ENCODE measurements around the gene LIMS3. TPM values are rescaled to one million over a fixed set of nuclear protein-coding genes. Genes with fewer than 3 reads are reported as not detected.
"Not testable (repeated sequence)": the region's sequence is repeated elsewhere in the genome, so short reads cannot be mapped to it uniquely, and the experiment has no call there.

Gene LIMS3
- total and polyA plus RNA-seq, 8 donors: 0.50 to 3.6 (median 2.6) TPM; not detected in 3

DNA sequence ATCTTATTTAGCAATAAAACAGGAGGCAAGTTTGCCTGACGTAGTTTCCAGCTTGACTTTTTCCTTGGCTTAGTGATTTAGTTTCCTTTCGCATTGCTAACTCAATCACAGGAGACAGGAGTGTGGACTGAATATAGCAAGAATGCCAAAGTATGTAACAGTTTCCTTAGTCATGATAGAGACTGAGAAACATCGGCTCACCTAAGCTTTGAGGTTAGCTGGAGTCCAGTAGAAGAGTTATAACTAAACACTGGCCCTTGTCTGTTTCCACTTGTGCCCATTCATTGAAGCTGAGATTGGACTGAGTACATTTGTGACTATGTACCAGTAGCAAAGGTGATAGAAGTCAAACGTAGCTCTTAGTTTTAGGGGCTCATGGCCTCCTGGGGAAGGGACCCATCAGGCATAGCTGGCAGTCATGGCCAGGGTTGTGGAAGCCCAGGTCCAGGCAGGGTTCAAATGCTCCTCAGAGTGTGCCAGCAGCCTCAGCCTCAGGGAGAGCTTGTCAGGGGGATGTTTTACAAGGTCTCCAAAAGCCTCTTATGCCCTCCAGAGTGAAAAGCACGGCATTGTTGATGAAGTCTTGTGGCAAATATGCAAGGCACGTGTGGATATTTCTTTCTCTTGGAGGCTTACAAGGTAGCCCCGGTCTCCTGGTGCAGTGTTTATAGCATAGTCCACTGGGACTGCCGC lies 573 bp upstream of the LIMS3 start:
- H3K4me1 ChIP-seq; H3K9me3 ChIP-seq; DNase-seq; H3K36me3 ChIP-seq; H3K27ac ChIP-seq; H3K4me3 ChIP-seq; H3K27me3 ChIP-seq; intact Hi-C loops (cut with DNase I; ENCODE audit: low total_unique reads): not testable (repeated sequence)
- no CpG with 5 or more reads among the region's 8 CpGs for WGBS, 5 donors

DNA sequence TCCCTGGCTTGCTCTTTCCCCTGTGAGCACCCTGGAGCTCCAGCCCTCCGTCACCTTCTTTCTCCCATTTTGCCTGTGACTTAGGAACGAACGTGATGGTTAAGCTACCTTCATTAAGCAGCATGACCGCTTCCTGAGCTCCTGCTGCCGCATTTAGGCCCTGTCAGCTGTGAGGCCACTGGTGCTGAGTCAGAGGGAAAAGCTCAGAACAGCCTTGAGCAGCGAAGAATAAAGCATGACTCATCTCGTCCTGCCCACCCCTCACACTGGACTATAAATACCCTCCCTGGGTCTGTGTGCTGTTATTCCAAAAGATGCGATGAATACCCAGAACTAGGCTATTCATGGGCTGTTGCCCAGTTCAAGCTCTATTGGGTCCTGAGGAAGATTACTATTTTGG lies 7.3 kb downstream of the LIMS3 start:
- H3K27ac ChIP-seq; H3K9me3 ChIP-seq; intact Hi-C loops (cut with DNase I; ENCODE audit: low total_unique reads); DNase-seq; H3K27me3 ChIP-seq; H3K36me3 ChIP-seq; H3K4me1 ChIP-seq; H3K4me3 ChIP-seq: not testable (repeated sequence)
- WGBS, 5 donors: no CpG with 5 or more reads among the region's 8 CpGs

DNA sequence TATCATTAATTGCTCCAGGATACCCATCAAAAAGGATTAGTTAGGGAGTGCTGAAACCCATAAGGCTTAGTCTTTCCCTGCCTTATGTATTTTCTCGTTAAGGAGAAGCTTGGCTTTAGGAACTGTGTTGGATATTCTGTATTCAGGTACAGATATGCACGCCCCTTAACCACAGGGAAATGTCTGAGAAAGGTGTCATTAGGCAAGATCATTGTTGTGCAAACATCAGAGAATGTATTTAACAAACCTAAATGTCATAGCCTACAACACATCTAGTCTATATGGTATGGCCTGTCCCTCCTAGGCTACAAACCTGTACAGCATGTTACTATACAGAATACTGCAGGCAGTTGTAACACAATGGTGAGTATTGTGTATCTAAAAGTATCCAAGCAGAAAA lies 10.1 kb downstream of the LIMS3 start:
- WGBS, 5 donors: no CpG with 5 or more reads among the region's 2 CpGs
- H3K4me3 ChIP-seq; H3K36me3 ChIP-seq; H3K27me3 ChIP-seq; H3K9me3 ChIP-seq; H3K4me1 ChIP-seq; H3K27ac ChIP-seq; intact Hi-C loops (cut with DNase I; ENCODE audit: low total_unique reads); DNase-seq: not testable (repeated sequence)

DNA sequence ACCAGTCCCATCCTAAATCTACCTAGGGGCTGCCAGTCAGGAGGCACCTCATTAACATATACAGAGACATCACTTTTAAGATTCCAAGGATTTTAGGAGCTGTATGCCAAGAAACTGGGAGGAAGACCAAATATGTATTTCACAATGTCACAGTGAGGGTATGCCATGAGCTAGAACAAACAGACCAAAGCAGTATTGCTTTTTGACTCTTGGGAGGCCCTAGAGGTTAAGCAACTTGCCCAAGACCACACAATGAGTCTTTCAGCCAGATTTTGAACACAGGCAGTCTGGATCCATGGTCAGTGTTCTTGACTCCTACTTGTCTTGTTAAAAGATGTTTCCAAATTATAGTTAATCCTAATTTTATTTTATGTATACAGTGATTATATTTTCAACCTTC lies 12.3 kb downstream of the LIMS3 start:
- H3K27me3 ChIP-seq; H3K9me3 ChIP-seq; DNase-seq; H3K4me1 ChIP-seq; H3K27ac ChIP-seq; intact Hi-C loops (cut with DNase I; ENCODE audit: low total_unique reads); H3K36me3 ChIP-seq; H3K4me3 ChIP-seq: not testable (repeated sequence)

DNA sequence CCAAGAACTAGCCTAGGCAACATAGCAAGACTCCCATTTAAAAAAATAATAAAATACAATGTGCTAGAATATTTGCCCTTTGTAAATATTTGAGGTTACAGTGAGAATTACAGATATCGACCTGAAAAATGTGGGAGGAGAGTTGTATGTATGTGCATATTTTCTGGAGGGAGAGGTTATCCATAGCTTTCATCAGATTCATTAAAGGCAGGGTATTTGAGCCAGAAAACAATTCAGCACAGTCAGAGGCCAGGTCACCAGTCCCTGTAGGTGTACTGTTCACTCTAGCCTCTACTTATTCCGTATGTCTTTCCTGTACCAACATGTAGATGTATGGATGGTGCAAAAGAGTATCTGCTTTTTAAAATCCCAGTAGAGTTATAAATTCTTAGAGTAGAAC lies 15.4 kb downstream of the LIMS3 start:
- H3K4me1 ChIP-seq; H3K27ac ChIP-seq; intact Hi-C loops (cut with DNase I; ENCODE audit: low total_unique reads); DNase-seq; H3K36me3 ChIP-seq; H3K27me3 ChIP-seq; H3K4me3 ChIP-seq; H3K9me3 ChIP-seq: not testable (repeated sequence)
- 52 to 77% (median 62%) methylated on average over 1 of the region's 2 CpGs; no CpG with 5 or more reads in 1 of the 5 donors for WGBS, 5 donors

DNA sequence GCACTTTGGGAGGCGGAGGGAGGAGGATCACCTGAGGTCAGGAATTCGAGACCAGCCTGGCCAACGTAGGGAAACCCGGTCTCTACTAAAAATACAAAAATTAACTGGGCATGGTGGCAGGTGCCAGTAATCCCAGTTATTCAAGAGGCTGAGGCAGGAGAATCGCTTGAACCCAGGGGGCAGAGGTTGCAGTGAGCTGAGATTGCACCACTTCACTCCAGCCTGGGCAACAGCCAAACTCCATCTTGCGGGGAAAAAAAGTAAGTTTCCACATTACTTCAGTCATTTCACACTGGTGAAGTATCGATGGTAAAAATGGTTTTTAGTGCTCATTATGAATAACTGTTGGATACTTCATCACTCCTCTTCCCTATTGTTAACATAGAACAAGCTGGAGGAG lies 16.1 kb downstream of the LIMS3 start:
- H3K9me3 ChIP-seq; intact Hi-C loops (cut with DNase I; ENCODE audit: low total_unique reads); H3K4me1 ChIP-seq; H3K36me3 ChIP-seq; H3K27ac ChIP-seq; H3K4me3 ChIP-seq; DNase-seq; H3K27me3 ChIP-seq: not testable (repeated sequence)
- WGBS, 5 donors: no CpG with 5 or more reads among the region's 7 CpGs

DNA sequence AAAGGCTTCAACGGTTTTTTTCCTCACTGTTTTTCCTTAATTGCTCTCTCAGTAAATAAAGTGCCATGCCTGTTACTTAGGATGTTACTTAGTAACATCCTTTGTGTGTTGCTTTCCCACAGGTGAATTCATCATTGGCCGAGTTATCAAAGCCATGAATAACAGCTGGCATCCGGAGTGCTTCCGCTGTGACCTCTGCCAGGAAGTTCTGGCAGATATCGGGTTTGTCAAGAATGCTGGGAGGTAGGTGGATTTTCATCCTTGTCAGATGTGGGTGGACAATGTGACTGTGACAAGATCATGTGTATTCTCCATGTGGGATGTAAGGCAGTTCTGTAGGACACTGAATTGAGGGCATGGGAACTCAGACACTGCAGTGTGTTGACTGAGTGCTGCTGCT lies 17.3 kb downstream of the LIMS3 start:
- H3K9me3 ChIP-seq; H3K27ac ChIP-seq; DNase-seq; H3K4me3 ChIP-seq; H3K36me3 ChIP-seq; intact Hi-C loops (cut with DNase I; ENCODE audit: low total_unique reads); H3K27me3 ChIP-seq; H3K4me1 ChIP-seq: not testable (repeated sequence)
- WGBS, 5 donors: no CpG with 5 or more reads among the region's 5 CpGs

DNA sequence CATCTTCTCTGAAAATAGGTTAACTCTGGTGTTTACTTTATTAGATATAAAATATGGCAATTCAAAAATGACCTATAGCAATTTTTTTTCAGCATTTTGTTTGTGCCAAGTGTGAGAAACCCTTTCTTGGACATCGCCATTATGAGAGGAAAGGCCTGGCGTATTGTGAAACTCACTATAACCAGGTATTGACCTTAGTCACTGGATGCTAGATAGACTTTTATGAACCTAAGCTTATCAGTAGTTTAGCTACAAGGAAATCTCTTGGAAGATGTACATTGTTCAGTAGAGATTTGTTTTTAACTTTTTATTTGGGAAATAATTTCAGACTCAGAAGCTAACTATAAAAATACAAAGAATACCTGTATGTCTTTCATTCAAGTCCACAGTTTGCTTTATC lies 21.7 kb downstream of the LIMS3 start:
- DNase-seq; H3K36me3 ChIP-seq; H3K27ac ChIP-seq; H3K4me3 ChIP-seq; intact Hi-C loops (cut with DNase I; ENCODE audit: low total_unique reads); H3K27me3 ChIP-seq; H3K4me1 ChIP-seq; H3K9me3 ChIP-seq: not testable (repeated sequence)
- WGBS, 5 donors: no CpG with 5 or more reads among the region's 2 CpGs

DNA sequence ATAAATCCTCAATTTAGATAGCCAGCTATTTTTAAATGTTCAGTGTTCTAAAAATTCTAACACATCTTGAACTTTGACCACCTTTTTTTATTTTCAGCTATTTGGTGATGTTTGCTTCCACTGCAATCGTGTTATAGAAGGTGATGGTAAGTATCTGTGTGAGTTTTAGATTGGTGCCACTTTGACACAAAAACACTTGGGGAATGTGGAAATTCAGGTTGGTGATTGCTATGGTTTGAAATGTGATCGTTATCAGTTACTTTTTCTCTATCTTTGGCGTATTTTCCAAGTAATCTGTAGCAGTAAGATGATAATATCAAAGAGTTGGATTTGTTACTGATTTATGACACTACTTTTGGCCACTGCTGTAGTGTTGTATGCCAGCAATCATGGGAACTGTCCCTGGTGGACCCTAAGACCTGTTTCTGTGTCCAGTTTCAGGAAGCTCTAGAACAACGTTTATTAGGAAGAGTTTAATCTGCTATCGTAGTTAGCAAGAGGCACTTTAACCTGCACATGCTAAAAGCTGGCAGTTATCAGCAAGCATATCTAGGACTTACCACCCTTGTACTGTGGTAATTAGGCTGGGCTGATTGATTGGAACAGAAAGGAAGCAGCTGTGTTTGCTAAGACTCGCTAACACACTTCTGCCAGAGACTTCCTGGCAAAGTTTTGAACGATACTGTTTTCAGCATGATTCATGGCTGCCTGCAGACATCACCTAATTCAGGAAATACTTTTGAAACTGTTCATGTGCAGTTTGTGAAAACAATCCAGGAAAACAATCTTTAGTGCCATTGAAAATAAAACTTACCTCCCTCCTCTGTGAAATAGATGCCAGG lies 23.3 kb downstream of the LIMS3 start:
- DNase-seq; intact Hi-C loops (cut with DNase I; ENCODE audit: low total_unique reads); H3K9me3 ChIP-seq; H3K36me3 ChIP-seq; H3K27me3 ChIP-seq; H3K27ac ChIP-seq; H3K4me3 ChIP-seq; H3K4me1 ChIP-seq: not testable (repeated sequence)
- WGBS, 5 donors: no CpG with 5 or more reads among the region's 7 CpGs

DNA sequence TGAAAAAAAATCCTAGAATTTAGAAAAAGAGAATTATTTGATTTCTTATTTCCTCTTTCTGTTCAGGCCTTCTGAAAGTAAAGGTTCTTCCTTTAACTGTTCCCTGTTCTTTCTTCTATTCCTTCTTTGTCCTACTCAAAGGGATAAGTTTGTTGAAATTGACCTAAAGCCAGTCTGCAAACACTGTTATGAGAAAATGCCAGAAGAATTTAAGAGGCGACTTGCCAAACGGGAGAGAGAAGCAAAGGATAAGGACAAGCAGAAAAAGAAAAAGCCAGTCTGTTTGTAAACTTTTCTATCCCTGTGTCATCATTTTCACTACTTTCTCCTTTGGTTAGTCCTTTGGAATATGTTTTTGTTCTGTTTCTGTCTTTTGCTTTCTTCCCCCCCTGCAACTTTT lies 26.0 kb downstream of the LIMS3 start:
- H3K27ac ChIP-seq; DNase-seq; H3K4me3 ChIP-seq; intact Hi-C loops (cut with DNase I; ENCODE audit: low total_unique reads); H3K9me3 ChIP-seq; H3K27me3 ChIP-seq; H3K4me1 ChIP-seq; H3K36me3 ChIP-seq: not testable (repeated sequence)
- no CpG with 5 or more reads among the region's 2 CpGs for WGBS, 5 donors

DNA sequence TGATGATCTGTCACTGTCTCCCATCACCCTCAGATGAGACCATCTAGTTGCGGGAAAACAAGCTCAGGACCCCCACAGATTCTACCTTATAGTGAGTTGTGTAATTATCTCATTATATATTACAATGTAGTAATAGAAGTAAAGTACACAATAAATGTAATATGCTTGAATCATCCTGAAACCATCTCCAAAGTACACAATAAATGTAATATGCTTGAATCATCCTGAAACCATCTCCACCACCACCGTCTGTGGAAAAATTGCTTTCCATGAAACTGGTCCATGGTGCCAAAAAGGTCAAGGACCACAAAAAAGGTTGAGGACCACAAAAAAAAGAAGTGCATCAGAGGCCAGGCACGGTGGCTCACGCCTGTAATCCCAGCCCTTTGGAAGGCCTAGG lies 29.3 kb downstream of the LIMS3 start:
- H3K27me3 ChIP-seq; DNase-seq; intact Hi-C loops (cut with DNase I; ENCODE audit: low total_unique reads); H3K27ac ChIP-seq; H3K4me1 ChIP-seq; H3K4me3 ChIP-seq; H3K9me3 ChIP-seq; H3K36me3 ChIP-seq: not testable (repeated sequence)
- no CpG with 5 or more reads among the region's 4 CpGs for WGBS, 5 donors

DNA sequence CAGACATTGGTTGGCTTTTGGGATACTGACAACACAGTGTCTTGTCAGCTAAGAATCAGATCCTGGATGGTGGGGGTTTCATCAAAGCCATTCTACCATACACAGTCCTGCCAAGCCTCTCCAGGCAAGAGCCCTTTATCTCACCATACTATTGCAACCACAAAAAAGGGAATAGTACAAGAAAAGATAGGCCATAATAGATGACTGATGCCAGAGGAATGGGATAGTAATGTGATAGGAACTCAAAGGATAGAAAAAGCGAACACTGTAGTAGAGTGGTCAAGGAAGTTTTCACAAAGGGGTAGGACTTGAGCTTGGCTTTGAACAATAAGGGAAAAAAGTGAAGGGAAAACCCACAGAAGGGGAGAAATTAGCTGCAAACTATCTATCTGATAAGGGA lies 30.7 kb downstream of the LIMS3 start:
- WGBS, 5 donors: no CpG with 5 or more reads among the region's 1 CpG
- H3K9me3 ChIP-seq; H3K4me1 ChIP-seq; H3K36me3 ChIP-seq; intact Hi-C loops (cut with DNase I; ENCODE audit: low total_unique reads); DNase-seq; H3K27me3 ChIP-seq; H3K27ac ChIP-seq; H3K4me3 ChIP-seq: not testable (repeated sequence)

Measured in stomach (tissue), 9 donors.